GM18498 (cell line): ENCODE results near the gene FOXP1.

Source experiments
- ATAC-seq: cut with Tn5 transposase; IDR thresholded peaks from one replicate; pipeline ENCODE4 v1.9.1; 2021; ENCODE audit warnings: mild to moderate bottlenecking, moderate library complexity; ENCODE audit not compliant: unreplicated experiment

FOXP1 gene

DNA sequence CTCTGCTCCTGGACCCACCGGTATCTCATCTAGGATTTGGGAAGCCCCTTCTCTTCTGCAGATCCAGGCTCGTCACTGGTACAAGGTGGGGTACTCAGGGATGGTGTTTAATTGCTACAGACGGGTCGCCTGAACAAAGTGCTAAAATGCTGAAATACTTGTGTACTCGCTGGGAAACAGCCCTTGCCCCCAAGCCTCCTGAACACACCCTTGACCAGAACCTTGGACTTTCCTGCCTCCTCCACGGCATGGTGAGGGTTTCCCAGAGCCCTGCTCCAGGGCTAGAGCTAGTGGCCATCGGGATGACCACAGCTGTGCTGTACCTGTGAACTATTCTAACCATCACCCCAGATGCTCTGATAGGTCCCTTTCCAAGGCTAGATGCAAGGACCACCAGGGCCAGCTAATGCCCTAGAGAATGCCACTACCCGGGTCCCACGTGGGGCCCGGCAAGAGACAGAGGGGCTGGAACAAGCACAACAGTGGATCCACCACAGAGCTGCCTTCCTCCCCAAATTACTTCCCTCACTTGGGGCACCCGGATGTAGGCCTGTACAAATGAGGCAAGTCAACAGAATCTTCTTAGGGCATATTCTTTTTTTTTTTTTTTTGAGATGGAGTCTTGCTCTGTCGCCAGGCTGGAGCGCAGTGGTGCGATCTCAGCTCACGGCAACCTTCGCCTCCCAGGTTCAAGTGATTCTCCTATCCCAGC, 267.3 kb downstream of the FOXP1 start:
- ATAC-seq: no peak

DNA sequence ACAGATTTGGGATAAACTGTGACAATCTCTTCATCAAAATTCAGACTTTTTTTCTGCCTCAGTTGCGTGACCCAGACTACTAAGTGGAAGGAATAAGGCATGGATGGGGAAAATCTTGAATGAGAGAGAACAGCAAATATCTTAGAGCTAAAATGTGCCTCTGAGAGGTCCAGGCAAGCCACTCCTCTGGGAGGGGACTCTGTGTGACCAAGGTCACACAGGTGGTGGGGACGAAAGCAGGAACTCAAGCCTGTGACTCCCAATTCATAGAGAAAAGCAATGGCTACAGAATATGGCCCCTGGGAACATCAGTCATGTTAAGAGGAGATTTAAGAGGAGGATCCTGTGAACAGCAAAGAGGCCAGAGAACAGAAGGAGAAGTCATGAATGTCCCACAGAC, 268.1 kb downstream of the FOXP1 start:
- ATAC-seq: no peak

DNA sequence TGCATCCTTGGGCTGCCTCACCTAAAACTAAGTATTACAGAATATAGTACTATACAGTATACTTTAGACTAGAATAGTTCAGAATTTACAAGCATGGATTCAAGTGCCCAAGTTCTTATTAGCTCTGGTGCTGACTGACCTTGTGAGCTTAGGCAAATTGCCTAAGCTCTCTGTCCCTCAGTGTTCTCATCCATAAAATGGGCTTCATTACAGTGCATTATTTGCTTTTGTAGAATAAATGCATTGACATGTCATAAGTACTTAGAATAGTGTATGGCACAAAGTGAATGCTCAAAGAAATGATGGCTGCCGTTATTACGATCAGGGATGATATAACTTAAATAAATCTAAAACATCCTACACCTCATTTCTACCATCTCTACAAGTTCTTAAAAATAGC, 269.7 kb downstream of the FOXP1 start:
- ATAC-seq: no peak

DNA sequence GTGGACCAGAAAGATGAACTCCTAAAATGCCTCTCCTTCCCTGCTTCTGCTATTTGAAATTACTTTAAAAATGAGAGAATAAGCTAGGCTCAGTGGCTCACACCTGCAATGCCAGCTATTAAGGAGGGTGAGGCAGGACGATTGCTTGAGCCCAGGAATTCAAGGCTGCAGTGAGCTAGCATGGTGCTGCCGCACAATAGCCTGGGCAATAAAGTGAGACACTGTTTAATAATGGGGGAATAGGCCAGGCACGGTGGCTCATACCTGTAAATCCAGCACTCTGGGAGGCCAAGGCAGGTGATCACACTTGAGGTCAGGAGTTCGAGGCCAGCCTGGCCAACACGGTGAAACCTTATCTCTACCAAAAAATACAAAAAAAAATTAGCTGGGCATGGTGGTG, 271.1 kb downstream of the FOXP1 start:
- ATAC-seq: no peak

DNA sequence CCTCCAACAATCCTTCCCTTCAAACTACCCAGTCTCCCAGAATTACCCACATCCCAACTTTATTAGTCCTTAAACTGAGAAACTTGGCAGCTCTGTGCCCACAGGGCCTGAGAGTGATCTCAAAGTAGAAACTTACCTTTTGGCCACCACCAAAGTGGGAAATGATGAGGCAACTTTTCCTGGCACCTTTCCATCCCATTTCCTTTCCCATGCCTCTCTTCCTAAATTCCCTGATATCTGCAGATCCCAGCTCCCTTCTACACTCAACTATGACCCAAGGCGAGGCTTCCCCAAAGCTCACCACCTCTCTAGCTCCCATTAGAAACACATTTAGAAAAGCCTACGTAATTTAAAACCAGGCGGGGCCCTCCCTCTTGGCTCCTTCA, 271.9 kb downstream of the FOXP1 start:
- ATAC-seq: no peak

DNA sequence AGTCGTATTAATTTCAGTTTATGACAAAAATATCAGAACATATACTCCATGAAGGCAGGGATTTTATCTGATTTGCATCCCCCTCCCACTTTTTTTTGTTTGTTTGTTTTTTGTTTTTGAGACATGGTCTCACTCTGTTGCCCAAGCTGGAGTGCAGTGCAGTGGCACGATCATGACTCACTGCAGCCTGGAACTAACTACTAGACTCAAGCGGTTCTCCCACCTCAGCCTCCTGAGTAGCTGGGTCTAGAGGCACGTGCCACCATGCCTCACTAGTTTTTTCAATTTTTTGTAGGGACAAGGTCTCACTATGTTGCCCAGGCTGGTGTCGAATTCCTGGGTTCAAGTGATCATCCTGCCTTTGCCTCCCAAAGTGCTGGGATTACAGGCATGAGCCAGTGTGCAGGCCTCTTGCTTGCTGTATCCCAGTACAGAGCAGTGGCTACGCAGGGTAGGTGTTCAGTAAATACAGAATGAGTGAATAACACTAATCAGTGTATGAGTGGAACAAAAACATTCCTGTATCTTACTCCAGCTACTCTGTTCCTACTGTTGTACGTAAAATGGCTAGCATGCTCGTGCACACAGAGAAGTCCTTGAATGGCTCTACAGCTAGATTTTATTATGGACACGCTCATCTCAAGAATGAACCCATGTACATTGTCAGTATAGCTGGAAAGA, 272.4 kb downstream of the FOXP1 start:
- no peak for ATAC-seq

DNA sequence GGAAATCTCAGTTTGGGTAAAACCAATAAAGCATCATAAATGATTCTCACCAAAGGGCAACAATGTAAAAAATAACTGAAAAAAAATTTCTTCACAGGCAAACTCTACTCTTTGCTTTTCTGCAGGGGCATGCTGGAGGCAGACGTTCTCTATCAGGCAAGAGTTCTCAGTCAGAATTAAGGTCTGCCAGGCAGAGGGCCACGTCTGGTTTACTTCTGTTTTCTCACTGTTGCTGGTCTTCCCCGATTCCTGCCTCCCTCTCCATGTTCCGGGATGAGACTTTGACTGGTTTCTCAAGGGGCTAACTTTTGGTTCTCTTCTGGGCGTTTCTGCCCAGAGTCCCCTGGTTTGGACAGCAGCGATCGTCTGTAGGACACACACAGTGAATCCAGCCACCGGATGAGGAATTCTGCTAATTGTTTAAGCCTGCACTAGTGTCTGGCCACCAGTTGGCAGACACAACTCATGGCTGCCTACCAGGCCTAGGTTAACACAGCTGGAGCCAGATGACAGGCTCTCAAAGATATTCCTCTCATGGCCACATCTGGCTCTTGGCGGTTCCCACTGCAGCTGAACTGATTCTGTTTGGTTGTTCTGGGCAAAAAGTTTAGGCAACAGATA, 273.1 kb downstream of the FOXP1 start:
- ATAC-seq: no peak

DNA sequence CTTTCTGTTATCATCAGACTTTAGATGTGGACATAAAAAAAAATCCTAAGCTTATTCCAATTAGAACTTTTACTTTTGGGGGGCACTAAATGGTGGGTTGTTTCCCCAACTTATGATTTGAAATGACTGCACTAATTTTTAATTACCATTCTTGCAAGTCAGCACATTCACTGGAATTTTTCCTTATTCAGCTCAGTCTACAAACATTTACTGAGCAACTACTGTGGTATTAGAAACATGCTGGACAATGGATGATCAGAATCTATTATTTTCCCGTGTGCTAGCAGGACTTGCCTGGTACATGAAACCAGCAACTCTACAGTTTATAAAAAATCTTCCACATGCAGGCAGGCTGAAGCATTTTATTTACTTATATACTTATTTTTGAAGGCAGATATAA, 273.6 kb downstream of the FOXP1 start:
- no peak for ATAC-seq

DNA sequence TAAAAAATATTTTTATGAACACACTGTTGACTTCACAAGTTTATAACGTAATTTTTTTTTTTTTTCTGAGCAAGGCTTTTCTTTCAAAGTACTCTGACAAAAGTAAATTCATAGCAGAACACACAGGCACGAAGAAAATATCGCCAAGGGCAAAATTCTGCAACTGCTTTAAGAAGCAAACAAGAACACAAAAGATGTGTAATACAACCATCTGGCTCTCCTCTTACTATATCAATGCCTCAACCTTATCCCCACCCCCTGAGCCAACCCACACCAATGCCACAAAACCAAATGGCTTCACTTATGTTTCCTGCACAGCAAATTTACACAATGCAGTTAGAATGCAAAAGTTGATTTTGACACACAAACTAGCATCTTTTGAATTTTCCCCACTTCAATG, 274.2 kb downstream of the FOXP1 start:
- ATAC-seq: no peak

DNA sequence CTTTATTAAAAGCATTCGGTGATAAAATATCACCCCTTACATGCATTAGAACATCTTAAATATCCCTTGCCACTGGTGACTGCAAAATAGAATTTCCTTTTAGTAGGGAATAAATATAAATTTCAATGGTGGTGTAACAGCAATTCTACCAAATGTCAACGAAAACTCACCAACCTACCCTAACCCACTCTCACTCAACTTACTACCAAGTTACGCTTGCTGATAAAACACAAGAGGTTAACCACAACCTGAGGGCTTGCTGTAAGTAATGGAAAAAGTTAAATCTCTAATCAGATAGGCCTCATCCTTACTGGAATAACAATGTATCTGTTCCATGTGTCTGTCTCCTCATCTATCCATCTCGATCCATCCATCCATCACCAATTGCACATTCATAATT, 274.7 kb downstream of the FOXP1 start:
- ATAC-seq: no peak

DNA sequence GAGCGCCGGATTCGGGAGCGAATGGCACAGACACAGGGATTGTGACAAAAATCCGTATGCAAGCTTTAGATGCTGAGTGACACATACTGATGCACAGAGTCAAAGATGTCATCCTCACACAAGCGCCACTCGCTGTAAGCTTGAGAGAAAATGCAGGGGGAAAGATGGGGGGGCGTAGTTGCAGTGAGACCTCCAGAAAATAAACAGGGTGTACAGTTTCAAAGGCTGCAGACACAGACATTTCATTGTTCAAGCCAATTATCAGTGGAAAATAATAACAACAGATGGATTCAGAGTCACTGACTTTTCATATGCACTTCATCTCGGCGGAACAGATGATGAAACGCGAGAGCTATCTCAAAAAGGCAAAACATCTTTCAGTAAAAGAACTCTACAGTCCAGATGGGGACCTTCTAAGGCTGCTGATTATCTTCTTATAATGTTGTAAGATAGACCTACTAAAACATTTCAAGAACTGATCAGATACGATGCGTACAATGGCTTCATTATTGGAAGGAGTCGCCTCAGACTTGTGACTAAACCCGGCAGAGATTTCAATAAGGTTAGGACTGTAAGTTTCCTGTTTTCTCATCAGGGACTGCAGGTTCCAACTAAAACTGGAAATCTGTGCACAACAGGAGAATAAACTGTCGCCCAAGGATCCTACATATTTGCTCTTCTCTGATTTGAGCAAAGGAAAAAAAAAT, 275.4 kb downstream of the FOXP1 start:
- no peak for ATAC-seq

DNA sequence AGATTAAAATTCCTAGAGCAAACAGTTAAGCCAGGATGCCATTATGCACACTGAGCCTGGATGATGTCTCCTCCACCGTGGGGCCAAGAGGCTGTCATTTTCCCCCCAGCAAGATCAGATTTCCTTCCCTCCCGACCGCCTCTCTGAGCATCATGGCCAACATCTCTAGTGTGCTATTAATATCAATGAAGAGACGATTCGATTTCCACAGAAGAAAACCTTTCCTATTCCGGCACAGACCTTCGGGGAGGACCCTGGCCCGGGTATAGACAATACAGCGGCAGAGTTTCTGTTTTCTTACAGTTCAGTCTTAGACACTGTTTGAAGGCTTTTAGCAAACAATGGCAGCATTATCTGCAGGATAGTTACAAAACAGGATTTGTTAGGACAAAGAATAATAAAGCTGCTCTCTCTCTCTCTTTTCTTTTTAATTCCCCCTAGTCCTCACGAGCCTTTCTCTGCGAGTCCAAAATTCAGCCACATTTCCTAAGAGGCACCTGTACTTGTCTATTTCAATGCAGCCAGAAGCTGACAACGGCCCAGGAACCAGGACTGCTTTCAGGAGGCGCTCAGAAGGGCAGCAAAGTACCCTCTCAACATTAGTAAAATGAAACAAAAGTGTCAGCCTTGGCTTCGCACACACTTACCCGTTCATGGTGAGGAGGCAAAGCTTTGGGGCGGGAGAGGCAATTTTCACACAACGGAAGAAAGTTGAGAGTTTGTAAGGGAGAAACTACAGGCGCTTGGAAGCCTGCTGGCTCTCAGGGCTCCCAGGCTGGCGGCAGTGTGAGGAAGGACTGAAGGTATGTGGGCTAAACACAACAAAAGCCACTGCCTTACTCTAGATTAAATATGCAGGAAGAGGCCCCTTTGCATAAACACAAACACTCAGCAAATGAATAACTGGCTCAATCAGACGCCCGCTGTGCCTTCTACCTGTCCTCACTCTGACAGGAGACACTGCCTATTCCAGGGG, 278.0 kb downstream of the FOXP1 start:
- ATAC-seq: no peak

DNA sequence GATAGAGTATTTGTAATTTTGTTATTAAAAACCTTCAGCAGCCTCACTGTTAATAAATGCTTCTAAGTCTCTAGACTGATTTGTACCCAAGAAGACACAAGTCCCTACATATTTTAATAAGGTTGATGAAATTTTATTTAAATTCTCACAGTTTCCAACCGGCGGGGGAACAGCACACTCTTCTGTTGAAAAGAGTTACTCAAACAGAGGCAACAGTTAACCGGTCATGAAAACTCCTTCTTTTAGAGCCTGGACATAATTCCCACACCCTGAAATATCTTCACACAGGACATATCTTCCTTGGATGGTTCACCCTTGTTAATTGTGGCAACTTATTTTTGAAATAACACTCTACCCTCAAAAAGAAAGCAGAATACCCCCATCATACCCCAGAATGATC, 278.8 kb downstream of the FOXP1 start:
- ATAC-seq: no peak

DNA sequence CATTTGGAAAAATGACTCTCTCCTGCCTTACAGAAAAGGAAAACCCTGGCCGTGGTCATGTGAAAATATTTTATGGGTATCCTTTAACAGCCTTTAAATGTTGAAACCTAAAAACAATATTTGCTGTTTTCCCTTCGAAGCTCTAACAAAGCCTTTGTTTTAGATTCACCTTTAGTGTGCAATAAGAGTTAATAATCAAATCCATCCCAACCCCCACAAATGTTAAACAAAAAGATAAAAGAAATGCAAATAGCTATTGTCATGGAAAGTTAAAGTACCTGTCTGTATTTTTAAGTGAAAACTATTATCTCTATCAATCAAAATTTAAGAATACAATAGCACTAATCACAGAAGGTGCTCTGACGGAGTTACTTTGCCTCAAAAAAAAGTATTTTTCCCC, 279.3 kb downstream of the FOXP1 start:
- ATAC-seq: no peak

DNA sequence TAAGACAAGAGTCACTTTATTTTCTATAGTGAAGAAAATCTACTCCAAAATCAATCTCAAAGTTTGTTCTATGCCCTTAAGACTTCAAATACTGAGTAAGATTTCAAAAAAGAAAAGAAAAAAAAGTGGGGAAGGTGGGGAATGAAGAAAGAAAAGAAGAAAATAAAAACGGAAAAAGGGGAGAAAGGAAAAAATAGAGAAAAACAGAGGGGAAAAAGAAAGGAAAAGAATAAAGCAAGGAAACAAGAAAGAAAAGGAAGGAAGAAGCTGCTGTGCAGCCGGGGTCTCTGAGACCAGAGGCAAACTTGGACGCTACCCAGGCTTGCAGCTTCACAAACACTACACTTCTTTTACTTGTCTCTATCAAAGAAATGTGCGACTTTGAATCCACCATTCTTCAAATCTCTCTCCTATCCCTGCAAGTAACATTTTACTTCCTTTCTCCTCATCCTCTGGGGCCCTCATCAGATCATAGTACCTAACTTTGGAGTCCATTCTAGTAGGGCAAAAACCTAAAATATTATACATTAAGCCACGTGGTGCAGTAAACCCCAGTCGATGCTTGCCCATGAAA, 279.8 kb downstream of the FOXP1 start:
- no peak for ATAC-seq

DNA sequence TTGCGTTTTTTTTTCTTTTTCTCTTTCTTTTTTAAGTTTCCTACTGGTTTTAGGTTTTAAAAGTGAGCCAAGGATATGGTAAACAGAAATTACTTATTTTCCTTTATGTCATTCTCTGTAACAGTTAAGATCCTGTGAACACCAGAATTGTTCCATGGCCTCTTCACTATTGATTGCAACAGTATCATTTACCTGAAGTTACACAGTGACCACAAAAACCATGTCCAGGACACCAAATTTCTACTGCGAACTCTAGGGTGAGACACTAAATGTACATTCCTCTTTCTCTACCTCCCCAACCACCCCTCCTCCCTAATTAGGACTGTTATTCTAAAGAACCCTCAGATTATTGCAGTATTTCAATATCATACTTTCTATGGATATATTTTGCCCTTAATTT, 280.9 kb downstream of the FOXP1 start:
- ATAC-seq: no peak

DNA sequence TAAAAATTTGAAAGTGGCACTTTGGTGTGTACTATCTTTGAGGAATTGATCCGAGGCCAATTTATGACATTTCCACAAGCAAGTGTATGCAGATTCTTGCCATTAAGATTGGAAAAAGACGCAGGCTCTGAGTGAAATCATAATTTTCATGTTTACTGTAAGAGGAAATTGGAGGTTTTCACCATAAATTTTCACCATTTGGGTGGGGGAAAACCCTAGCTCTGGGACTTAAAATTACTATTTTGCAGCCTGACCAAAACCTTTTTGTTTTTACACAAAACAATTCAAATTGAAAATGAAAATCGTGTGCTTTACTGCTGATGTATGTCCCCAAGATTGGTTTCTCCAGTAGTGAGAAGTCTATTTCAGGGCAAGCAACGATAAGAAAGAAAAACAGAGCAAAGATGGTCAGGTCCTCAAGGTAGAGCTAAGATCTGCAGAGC, 282.6 kb downstream of the FOXP1 start:
- peak; percentile 61 for ATAC-seq

DNA sequence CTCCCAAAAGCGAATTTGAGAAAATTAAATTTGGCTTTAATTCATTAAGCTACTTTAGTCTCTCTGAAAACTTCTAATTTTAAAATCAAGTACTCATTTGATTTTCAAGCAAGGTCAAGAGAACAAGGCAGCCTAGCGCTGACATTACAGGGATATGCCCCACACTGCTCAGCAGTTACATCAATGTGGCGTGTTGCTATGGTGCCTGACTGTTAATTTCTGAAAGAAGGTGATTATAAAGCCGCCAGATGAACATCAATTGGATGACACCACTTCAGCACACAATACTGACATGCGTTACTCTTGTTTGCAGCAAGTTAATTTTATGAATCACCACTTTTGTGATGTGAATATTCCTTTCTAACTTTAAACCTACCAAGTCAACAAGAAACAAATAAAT, 284.4 kb downstream of the FOXP1 start:
- ATAC-seq: no peak

DNA sequence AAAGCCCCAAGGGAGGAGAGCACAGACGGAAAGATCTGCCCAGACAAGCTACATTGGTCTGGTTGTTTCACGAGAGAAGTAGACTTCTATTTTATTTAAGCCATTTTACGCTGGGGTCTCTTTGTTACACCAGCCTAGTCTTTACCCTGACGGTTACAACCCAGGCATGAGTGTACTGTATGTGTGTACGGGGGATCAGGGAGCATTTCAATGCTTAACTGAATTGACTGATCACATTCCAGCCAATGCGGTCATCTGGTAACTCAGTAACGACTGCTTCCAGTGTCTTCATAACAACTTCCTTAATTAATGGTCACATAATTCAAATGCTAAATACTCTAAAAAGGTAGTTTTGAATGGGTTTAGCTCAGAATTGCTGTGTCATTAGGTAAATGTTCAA, 288.6 kb downstream of the FOXP1 start:
- ATAC-seq: no peak

DNA sequence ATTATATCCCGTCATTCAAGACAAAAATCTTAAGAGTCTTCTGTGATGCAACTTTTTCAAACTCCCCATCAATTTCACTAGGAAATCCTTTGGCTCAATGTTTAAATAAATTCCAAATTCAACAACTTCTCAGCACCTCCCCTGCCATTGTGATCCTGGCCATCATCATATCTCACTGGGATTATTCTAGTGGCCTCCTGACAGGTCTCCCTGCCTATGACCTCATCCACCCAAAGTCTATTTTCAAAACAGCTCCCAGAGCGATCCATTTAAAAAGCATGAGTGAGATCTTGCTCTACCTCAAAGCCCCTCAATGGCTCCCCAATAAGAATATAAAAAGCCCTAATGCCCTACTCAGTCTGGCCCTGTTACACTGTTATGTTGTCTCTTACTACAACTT, 293.2 kb downstream of the FOXP1 start:
- no peak for ATAC-seq
